ENCODE data around the gene KRTCAP3.

KRTCAP3 gene

DNA sequence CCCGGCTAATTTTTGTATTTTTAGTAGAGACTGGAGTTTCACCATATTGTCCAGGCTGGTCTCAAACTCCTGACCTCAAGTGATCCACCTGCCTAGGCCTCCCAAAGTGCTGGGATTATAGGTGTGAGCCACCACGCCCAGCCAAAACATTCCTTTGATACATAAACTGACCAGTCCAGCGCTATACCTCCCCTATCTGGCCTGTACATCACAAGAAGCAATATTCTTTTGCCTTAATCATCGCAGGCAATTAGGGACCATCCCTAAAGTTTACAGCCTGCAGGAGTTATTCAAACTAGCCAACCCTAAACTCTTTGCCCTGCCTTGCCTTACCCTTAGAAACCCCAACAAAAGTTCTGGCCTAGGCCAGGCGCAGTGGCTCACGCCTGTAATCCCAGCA is 26.0 kb upstream of the KRTCAP3 start:
- no peak for TF ChIP-seq FOXM1 (IDR thresholded peaks at IDR 0.05; ENCODE audit: borderline replicate concordance, low read depth)
- no peak for TF ChIP-seq NFIC (IDR thresholded peaks at IDR 0.05)
- TF ChIP-seq, protein P1, sequence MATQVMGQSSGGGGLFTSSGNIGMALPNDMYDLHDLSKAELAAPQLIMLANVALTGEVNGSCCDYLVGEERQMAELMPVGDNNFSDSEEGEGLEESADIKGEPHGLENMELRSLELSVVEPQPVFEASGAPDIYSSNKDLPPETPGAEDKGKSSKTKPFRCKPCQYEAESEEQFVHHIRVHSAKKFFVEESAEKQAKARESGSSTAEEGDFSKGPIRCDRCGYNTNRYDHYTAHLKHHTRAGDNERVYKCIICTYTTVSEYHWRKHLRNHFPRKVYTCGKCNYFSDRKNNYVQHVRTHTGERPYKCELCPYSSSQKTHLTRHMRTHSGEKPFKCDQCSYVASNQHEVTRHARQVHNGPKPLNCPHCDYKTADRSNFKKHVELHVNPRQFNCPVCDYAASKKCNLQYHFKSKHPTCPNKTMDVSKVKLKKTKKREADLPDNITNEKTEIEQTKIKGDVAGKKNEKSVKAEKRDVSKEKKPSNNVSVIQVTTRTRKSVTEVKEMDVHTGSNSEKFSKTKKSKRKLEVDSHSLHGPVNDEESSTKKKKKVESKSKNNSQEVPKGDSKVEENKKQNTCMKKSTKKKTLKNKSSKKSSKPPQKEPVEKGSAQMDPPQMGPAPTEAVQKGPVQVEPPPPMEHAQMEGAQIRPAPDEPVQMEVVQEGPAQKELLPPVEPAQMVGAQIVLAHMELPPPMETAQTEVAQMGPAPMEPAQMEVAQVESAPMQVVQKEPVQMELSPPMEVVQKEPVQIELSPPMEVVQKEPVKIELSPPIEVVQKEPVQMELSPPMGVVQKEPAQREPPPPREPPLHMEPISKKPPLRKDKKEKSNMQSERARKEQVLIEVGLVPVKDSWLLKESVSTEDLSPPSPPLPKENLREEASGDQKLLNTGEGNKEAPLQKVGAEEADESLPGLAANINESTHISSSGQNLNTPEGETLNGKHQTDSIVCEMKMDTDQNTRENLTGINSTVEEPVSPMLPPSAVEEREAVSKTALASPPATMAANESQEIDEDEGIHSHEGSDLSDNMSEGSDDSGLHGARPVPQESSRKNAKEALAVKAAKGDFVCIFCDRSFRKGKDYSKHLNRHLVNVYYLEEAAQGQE (IDR thresholded peaks at IDR 0.05; ENCODE audit: low read depth): no peak
- no peak for TF ChIP-seq CEBPB (IDR thresholded peaks at IDR 0.05)
- TF ChIP-seq EGR1 (IDR thresholded peaks at IDR 0.05): no peak
- TF ChIP-seq EP300 (IDR thresholded peaks at IDR 0.05; ENCODE audit: borderline replicate concordance): no peak
- no peak for TF ChIP-seq RAD21 (IDR thresholded peaks at IDR 0.05; ENCODE audit: low read depth)
- TF ChIP-seq, protein P2, sequence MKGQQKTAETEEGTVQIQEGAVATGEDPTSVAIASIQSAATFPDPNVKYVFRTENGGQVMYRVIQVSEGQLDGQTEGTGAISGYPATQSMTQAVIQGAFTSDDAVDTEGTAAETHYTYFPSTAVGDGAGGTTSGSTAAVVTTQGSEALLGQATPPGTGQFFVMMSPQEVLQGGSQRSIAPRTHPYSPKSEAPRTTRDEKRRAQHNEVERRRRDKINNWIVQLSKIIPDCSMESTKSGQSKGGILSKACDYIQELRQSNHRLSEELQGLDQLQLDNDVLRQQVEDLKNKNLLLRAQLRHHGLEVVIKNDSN (IDR thresholded peaks at IDR 0.05): no peak
- TF ChIP-seq, protein P3, sequence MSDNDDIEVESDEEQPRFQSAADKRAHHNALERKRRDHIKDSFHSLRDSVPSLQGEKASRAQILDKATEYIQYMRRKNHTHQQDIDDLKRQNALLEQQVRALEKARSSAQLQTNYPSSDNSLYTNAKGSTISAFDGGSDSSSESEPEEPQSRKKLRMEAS (IDR thresholded peaks at IDR 0.05): no peak
- no peak for TF ChIP-seq YY1 (IDR thresholded peaks at IDR 0.05; ENCODE audit: low read depth)
- TF ChIP-seq CREB1 (IDR thresholded peaks at IDR 0.05; ENCODE audit: low read depth): no peak
- TF ChIP-seq TEAD4 (IDR thresholded peaks at IDR 0.05): no peak
- no peak for TF ChIP-seq ZBTB7A (IDR thresholded peaks at IDR 0.05; ENCODE audit: low read depth)
- TF ChIP-seq TAF1 (IDR thresholded peaks at IDR 0.05; ENCODE audit: low read depth): no peak
- TF ChIP-seq TCF12 (IDR thresholded peaks at IDR 0.05; ENCODE audit: low read depth): no peak

DNA sequence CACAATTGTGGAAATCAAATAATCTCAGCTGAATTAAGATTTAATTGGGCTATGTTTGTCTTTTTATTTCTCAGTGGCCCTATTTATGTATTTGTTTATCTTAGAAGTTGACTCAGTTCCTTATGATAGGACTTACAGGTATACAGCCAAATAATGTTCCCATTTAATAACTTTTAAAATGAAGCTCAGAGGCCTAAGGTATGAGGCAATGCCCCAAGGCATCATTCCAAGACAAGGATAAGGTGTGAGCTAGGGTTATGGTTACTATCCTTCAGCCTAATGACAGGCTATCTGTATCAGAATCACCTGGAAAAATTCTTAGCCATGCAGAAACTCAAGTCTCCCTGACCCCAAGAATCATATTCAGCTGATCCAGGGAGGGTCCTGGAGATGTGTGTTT is 21.2 kb upstream of the KRTCAP3 start:
- TF ChIP-seq, protein P3 (IDR thresholded peaks at IDR 0.05): no peak
- TF ChIP-seq NFIC (IDR thresholded peaks at IDR 0.05) (no peak), CEBPB (IDR thresholded peaks at IDR 0.05) (no peak), EP300 (IDR thresholded peaks at IDR 0.05; ENCODE audit: borderline replicate concordance) (no peak), TCF12 (IDR thresholded peaks at IDR 0.05; ENCODE audit: low read depth) (no peak), EGR1 (IDR thresholded peaks at IDR 0.05) (no peak), ZBTB7A (IDR thresholded peaks at IDR 0.05; ENCODE audit: low read depth) (no peak), CREB1 (IDR thresholded peaks at IDR 0.05; ENCODE audit: low read depth) (no peak), YY1 (IDR thresholded peaks at IDR 0.05; ENCODE audit: low read depth) (no peak), FOXM1 (IDR thresholded peaks at IDR 0.05; ENCODE audit: borderline replicate concordance, low read depth) (no peak), RAD21 (IDR thresholded peaks at IDR 0.05; ENCODE audit: low read depth) (no peak), TAF1 (IDR thresholded peaks at IDR 0.05; ENCODE audit: low read depth) (no peak), TEAD4 (IDR thresholded peaks at IDR 0.05) (no peak)
- TF ChIP-seq, protein P1 (IDR thresholded peaks at IDR 0.05; ENCODE audit: low read depth): no peak
- TF ChIP-seq, protein P2 (IDR thresholded peaks at IDR 0.05): no peak

DNA sequence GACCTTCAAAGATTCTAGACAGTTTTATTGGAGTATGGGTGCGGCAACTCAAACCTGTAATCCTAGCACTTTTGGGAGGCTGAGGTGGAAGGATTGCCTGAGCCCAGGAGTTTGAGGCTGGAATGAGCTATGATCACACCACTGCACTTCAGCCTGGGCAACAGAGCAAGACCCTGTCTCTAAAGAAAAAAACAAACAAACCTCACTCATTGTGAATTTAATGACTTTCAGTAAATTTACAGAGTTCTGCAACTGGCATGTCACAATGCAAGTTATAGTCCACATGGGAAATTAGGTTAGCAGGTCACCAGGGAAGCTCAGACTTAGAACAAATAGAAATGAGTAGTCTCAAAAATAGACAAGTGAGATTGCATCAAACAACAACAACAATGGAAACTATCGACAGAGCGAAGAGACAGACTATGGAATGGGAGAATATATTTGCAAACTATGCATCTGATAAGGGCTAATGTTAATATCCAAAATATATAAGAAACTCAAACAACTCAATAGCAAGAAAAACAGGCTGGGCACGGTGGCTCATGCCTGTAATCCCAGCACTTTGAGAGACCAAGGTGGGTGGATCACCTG is 20.4 kb upstream of the KRTCAP3 start:
- TF ChIP-seq RAD21 (IDR thresholded peaks at IDR 0.05; ENCODE audit: low read depth) (no peak), EP300 (IDR thresholded peaks at IDR 0.05; ENCODE audit: borderline replicate concordance) (no peak), YY1 (IDR thresholded peaks at IDR 0.05; ENCODE audit: low read depth) (no peak), CEBPB (IDR thresholded peaks at IDR 0.05) (no peak), CREB1 (IDR thresholded peaks at IDR 0.05; ENCODE audit: low read depth) (no peak), TAF1 (IDR thresholded peaks at IDR 0.05; ENCODE audit: low read depth) (no peak), TCF12 (IDR thresholded peaks at IDR 0.05; ENCODE audit: low read depth) (no peak), EGR1 (IDR thresholded peaks at IDR 0.05) (no peak), ZBTB7A (IDR thresholded peaks at IDR 0.05; ENCODE audit: low read depth) (no peak), TEAD4 (IDR thresholded peaks at IDR 0.05) (no peak), NFIC (IDR thresholded peaks at IDR 0.05) (no peak)
- TF ChIP-seq, protein P1 (IDR thresholded peaks at IDR 0.05; ENCODE audit: low read depth): no peak
- TF ChIP-seq, protein P3 (IDR thresholded peaks at IDR 0.05): no peak

DNA sequence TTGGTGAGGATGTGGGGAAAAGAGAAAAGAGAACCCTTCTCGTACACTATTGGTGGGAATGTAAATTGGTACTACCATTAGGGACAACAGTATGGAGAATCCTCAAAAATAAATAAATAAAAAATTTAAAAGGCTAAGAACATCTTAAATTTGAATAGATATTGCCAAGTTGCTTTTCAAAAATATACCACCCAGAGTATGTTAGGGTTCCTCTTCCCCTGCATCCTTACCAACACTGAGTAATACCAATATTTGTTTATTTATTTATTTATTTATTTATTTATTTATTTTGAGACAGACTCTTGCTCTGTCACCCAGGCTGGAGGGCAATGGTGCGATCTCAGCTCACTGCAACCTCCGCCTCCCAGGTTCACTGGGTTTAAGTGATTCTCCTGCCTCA is 19.2 kb upstream of the KRTCAP3 start:
- TF ChIP-seq TCF12 (IDR thresholded peaks at IDR 0.05; ENCODE audit: low read depth): no peak
- TF ChIP-seq, protein P2 (IDR thresholded peaks at IDR 0.05): no peak
- TF ChIP-seq, protein P3 (IDR thresholded peaks at IDR 0.05): no peak
- TF ChIP-seq YY1 (IDR thresholded peaks at IDR 0.05; ENCODE audit: low read depth): no peak
- no peak for TF ChIP-seq EGR1 (IDR thresholded peaks at IDR 0.05)
- no peak for TF ChIP-seq ZBTB7A (IDR thresholded peaks at IDR 0.05; ENCODE audit: low read depth)
- no peak for TF ChIP-seq CREB1 (IDR thresholded peaks at IDR 0.05; ENCODE audit: low read depth)
- no peak for TF ChIP-seq TEAD4 (IDR thresholded peaks at IDR 0.05)
- TF ChIP-seq RAD21 (IDR thresholded peaks at IDR 0.05; ENCODE audit: low read depth): no peak
- TF ChIP-seq CEBPB (IDR thresholded peaks at IDR 0.05): no peak
- no peak for TF ChIP-seq TAF1 (IDR thresholded peaks at IDR 0.05; ENCODE audit: low read depth)
- no peak for TF ChIP-seq EP300 (IDR thresholded peaks at IDR 0.05; ENCODE audit: borderline replicate concordance)
- TF ChIP-seq NFIC (IDR thresholded peaks at IDR 0.05): no peak
- TF ChIP-seq, protein P1 (IDR thresholded peaks at IDR 0.05; ENCODE audit: low read depth): no peak
- no peak for TF ChIP-seq FOXM1 (IDR thresholded peaks at IDR 0.05; ENCODE audit: borderline replicate concordance, low read depth)

Data from Ishikawa (cell line).